ENCODE results near the gene GNAQ.

Gene GNAQ

DNA sequence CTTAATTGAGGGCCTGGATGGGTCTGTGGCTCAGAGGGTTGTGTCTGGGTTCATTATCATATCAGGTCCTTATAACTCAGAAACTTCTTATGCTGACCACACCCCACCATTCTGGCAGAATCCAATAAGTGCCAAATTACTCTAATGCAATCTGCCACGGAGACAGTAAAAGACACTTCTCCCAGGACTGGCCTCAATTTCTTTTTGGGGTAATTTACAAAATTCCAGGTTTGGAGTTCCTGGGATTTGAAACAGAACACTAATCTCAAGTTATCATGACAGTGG is 187.8 kb downstream of the GNAQ start:
- no peak for DNase-seq (ENCODE audit: low read depth)

DNA sequence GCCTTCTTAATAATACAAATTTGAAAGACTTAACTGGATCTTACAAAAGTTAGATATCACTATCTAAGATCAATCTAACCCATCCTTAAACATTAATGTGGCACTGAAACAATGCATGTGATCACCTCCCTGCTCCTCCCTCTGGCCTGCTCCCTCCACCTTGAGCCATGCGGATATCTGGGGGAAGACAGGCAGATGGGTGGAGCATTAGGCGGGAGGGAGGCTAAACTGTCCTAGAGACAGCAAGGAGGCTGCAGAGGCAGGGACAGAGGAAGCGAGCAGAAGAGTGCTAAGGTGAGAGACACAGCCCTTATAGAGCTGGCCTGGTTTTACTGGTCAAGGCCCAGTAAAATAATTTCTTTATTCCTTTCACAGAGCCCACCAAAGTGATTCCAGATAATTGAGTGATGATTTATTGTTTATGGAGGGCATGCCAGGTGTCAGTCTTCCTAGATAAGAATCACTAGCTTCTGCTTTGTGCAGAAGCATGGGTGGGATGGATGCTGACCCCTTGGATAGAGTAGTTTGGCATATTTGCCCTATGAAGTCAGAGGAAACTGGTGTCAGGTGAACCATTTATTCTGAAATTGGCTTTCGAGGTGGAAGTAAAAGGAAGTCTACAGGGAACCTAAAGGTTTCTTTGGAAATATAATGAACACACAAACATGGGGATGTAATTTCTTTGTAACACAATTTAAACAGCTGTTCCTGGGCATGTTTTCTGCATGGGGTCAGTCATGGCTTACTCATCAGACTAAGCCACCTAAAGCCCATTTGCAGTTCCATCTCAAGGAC is 188.3 kb downstream of the GNAQ start:
- DNase-seq (ENCODE audit: low read depth), result no peak

DNA sequence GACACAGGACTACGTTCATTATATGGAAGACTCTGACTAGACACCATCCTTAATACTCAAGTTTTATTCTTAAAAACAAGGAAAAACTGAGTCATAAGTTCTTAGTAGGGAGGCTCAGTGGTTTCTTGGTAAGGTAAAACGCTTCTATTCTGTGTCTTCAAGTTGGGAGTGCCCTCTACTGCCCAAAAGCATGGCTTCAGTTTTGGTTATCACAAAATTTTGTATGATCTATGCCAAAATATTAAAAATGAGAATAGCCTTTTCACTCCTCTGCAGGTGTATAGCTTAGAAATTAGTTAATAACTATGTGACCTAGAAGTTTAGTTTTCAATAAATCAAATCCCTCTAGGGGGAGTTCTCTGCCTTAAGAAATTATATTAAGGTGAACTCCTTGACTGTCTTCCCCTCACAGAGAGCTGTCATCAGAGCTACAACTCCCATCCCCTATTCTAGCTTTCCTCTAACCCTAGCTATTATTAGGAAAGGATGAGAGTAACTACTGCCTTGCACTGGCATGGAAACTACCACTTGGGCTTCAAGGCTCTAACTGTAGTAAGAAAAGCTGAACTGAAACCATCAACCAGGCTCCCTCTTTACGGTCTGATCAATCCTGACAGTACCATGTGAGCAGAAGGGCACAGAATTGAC is 189.7 kb downstream of the GNAQ start:
- no peak for DNase-seq (ENCODE audit: low read depth)

DNA sequence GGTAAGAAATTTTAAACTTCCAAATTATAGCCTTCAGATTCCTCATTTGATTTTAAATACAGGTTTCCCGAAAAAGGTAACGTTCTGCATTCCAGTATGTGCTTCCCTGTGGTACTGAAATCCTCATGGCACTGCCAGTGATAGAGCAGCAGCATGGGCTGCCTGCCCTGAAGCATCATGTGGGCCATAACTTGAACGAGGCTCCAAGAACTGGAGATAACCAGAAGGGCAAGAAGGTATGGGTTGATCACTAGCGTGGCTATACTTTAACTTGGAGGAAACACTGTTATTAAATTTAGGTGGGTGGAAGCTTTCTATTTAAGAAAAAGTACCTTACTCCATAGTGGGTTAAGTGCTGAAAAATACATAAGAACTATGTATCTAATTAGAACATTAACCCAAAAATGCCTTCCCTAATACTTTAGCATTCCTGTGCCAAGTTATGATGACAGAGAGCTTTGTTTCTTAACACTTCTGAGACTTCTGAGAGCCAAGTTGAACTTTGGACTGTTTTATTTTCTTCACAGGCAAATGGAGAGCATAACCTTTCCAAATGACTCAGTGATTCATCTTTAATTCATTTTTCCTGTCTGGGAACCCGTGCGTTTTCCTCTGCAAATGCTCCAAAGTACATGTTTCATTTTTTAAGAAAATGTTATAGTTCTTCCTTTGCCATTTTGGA is 192.0 kb downstream of the GNAQ start:
- peak; percentile 46 for DNase-seq (ENCODE audit: low read depth)

DNA sequence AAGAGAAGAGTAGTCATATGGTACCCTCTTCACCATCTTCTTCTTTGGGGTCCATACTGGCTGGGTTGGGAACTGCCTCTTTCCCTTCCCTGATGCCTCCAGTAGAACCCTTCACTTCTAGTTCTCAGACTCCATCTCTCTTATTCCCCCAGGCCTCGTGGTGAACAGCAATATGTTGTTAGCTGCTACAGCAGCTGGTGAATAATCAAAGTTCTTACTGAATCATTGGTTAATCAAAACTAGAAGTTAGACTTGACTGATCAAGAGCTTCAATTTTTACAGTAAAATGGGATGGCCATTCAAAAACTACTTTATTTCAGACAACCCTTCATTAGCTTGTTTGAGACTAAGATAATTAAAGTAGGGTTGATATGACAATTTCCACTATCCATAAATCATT is 192.6 kb downstream of the GNAQ start:
- DNase-seq (ENCODE audit: low read depth), result no peak

DNA sequence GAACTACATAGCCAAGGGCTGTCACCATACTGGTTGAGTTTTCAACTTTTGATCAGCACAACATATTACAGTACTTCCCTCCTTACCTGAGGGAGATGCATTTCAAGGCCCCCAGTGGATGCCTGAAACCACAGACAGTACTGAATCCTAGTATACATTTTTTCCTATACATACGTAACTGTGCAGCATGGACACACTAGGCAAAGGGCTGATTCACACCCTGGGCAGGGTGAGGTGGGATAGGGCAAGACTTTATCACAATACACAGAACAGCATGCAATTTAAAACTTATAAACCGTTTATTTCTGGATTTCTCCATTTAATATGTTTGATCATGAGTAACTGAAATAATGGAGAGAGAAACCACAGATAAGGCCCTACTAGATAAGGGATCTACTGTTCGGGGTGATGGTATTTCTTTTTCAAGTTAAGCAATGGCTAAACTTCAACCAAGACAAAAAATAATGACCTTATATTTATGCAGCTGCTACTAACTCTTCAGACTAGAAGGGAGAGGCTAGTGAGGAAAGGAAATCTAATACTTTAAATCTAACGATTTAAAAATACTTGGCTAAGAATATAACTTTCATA is 196.6 kb downstream of the GNAQ start:
- no peak for DNase-seq (ENCODE audit: low read depth)

DNA sequence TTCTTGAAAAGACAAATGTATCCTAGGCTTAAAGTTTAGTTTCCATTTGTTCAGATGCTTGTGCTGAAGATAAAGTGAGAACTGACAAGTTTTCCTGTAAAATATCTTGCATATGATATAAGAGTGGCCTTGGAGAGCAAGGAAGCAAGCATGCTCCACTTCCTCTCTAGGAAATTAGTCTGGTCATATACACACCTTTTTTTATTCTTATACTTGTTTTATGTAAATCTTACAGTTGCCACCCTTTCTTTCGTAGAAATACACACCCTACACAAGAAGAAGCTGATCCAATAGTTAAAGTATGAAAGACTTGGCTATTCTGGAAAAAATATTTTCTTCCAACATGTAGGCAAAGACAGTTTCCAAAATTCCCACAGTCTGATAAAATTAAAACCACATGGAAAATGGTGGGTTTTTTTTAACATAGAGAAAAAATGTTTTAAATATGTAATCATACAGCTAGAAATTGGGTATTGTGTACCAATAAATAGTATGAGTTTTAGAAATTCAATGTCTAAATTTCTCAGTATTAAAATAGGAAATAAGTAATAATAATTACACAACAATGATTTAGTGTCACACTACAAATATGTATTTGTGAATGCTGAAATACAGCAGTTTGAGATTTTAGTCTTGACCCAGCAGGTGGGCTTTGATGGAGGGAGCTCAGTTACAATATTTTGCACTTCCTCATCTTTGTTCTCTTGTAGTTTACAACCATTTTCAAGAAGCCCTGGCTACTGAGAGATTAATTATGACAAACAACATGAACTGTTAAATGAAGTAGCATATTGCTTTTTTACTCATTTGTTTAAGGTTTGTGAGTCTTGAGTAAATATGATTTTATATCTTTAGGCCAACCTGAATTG is 197.8 kb downstream of the GNAQ start:
- no peak for DNase-seq (ENCODE audit: low read depth)

DNA sequence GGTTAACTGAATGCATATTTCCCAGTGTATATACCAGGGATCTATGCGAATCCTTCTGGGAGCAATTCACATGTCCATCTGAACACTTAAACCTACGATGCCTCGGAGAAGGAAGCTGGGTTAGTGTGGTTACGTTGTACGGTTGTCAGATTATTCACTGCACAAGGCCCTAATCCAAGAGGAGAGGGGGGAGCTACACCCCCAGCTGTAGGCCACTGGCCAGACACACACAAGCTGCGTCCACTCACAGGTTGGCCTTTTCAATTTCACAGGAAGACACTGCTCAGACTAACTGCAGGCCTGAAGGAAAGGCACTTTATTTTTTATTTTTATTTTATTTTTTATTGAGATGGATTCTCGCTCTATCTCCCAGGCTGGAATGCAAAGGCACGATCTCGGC is 199.0 kb downstream of the GNAQ start:
- no peak for DNase-seq (ENCODE audit: low read depth)

DNA sequence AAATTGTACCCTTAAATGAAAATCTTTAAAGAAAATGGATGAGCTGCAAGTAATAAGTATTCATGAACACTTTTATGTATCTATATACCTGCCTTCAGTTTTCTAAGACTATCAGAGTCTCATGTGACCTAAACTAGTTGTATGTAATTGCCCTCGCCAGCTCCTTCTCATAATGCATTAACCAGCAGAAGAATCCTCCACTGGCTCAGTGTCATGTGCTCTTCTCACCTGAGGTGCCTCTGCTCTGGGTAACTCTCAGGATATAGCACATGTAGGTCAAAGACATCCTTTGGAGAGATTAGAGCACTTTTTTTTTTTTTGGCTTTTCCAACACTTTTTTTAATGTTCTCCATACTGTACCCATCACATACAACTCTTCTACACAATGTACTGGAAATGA is 199.8 kb downstream of the GNAQ start:
- no peak for DNase-seq (ENCODE audit: low read depth)

DNA sequence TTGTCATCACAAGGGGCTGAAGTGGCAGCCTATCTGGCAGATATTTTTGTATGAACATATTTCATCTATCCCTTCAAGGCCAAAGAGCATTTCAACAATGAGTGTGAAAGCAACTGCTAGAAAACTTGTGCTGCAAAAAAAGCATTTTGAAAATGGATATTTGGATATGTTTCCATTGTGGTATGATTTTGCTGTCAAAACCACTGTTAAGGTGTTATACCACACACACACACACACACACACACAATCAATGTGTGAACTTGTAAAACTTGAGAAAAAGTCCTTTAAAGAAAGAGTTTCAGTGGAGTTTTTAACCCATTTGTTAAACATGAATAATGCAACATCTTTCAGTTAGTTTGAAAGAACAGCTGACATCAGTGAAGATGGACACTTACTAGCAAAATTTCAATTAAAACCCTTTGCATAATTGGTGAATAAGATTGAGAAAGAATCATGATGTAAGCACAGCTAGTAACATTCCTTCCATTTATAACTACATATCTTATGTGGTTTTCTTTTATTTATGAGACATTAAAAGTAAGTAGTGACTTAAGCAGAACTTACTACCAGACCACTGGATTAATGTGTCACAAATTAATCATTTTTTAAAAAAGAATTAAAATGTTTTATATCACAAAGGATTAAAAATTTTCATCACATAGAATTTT is 200.9 kb downstream of the GNAQ start:
- DNase-seq (ENCODE audit: low read depth), result no peak

DNA sequence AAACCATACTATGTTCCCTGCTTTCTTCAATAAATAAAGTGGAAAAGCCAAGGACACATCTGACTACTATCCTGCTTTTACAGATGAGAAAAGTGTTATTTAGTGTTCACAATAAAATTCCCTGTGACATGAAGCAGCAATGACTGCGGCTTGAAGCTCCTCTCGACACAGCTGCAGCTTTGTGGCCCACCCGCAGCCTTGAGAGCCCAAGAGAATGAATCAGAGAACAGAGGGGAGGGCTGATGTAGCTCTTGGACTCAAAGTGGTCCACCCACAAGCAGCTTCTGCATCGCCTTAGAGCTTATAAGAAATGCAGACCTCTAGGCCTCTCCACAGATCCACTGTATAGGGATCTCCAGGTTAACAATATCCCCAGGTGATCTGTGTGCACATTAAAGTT is 202.2 kb downstream of the GNAQ start:
- no peak for DNase-seq (ENCODE audit: low read depth)

DNA sequence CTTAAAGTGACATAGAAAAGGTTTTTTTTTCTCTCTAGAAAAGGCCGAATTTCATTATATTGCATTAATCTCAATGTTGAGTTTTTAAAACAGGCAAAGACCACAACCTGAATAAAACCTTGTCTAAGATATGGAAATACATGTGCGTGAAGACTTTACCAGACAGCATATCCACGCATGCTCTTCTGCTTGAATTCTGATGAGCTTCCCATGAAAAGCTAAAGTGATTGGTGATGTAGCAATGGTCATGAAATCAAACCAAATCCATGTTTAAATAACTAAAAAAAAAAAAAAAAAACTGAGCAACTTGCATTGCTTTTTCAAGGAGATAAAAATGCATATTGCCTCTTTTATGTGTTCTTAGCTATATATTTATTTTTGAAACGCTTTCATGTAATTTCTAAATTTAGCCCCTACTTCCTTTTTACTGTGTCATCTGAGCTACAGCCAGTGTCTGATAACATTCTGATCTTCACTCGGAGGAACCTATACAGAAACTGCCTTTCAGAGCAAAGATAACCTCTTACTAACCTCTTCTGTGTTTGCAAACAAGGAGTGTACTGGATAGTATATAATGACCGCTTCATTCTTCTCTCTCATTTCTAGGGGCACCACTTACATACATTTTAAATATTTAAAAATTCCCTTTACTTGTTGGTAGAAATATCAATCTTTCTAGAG is 204.4 kb downstream of the GNAQ start:
- no peak for DNase-seq (ENCODE audit: low read depth)

DNA sequence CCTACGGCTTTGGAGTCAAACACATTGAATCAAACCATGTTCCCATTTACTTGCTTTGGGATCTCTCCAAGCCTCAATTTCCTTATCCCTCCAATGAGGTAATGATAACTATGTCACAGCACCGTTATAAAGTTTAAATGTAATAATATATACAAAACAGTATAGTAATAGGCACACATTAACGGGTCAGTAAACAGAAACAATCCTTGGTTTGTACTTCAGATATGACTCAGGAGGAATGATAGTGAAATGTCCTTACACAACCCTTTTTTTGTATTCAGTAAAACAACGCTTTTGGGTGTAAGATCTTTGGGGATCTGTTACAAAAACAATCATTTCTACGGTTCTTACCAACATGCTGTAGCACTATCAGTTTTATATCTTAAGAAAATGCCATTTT is 205.0 kb downstream of the GNAQ start:
- no peak for DNase-seq (ENCODE audit: low read depth)

DNA sequence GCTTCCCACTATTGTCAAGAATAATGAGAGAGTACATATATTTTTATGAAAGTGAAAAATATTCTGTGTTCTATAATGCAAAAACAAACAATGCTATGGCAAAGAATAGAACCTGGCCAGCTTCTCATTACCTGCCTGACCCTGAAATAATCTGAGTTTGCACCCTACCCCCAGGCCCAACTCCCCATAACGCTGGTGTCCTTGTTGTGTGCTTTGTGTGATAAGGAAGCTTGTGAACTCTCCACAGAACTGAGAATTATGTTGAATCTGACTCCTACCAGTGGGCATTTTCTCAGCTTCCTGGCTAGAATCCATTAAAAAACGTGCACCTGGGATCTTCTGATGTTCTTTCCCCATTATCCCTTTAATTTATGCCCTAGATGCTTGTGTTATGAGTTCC is 205.5 kb downstream of the GNAQ start:
- no peak for DNase-seq (ENCODE audit: low read depth)

DNA sequence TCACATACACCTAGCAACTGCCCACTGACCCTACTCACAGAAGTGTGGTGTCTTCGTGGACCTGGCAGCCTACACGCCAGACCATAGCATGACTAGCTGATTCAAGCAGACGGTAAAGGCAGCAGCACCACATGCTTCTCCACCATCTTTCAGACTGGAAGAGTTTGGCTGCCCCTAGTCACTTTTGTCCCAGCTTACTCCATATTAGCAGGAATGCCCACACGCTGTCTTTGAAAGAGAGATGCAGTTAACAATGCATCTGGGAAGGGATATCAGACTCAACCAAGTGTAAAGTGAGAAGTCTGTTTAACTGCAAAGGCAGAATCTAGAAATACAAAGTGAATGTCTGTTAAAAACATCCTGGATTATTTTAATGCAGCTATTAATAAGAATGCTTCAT is 206.2 kb downstream of the GNAQ start:
- DNase-seq (ENCODE audit: low read depth), result no peak

DNA sequence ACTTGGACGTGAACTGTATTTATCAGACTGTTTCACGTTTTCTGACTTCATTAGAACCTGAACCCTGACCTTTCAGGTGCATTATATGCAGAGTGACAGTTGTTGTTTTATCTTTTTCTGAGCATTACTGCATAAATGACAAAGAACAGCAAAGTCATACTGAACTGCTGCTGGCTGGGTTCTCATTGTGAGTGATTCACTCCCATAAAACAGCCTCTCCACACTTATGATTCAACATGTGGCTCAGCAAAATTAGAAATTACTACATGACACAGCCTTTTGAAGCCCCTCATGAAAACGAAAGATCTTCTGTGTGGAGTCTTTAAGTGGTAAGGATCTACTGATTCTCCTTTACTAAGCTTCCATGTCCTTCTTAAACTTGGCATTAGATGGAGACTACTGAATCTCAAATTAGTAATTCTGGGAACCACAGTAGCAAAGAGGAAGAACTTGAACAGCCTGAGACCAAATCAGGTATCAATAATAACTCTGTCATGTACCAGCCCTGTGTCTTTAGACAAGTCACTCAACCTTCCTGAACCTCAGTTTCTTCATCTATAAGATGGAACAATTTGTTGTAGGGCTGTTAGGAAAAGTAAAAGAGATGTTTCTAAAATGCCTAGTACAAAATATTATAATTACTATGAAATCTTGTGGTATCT is 211.2 kb downstream of the GNAQ start:
- DNase-seq (ENCODE audit: low read depth), result no peak

DNA sequence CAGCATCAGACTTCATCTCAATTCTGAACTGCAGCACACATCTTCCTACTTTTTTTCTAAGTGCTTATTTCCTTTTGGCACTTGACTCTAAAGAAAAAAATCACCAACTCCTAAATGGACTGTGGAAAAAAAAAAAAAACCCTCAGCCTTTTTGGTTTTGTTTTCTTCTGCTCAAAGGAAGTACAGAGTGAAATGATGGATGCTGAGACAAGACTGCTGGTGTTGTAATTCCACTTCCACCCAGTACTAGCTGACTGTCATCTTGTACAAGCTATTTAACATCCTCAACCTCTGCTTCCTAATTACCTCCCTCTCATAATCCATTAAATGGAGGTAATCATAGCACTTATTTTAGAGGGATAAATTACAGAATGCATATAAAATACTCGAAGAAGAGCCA is 212.0 kb downstream of the GNAQ start:
- no peak for DNase-seq (ENCODE audit: low read depth)

DNA sequence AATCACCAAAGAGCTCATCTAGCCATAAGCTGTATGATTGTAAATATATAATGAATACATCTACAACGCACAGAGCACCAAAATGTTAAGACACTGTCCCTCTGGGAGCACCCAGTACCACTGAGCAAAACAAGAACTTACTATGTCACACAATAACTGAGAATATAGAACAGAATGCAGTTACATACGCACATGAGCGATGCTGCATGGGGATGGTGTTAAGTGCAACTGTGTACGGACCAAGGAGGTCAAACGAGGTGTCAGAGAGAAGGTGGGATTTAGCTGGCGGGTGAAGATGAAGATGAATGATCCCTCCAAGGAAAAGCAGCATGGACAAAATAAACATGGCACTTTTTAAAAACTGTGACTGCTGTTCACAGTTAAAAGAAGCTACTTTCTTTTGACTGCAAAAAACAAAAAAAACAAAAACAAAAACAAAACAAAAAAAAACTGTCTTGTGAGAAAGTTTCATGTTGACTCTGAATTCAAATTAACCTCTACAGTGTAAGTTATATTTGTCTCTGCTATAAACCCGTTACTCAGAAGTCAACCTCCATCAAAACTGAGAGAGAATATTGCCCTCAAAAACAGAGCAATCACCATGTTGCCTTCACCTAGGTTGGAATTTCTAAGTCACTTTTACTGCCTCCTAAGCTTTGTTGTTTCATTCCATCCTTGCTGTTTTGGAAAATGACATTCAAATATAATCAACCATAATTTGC is 213.9 kb downstream of the GNAQ start:
- no peak for DNase-seq (ENCODE audit: low read depth)

DNA sequence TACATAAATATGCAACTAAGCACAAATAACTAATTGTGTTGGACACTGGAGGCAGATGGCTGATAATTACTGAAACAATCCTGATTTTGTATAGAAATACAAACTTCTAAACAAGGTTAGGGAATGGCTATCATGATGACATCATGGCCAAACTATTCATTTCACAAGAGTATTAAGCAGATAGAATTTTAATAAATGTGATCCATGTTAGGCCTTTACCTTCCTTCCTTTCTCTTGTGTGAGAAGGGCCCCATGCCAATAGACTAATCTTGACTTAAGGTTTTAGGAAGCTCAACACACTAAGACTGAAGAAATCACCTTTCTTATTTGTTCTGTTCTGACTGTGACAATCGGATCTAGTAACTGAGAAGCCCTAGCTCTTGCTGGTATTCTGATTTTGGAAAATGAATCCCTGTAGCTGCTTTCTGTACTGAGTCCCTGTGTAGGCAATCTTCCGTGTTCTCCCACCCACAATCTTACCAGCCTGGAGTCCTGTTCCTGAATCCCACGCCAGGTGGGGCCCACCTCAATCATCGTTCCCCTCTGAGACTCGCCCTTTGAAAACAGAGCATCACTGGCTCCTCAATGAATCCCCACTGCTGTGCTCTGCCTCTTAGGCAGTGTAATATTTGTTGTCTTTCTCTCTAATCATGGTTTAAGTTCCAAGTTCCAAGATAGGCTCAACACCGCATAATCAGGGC is 214.8 kb downstream of the GNAQ start:
- DNase-seq (ENCODE audit: low read depth), result no peak

All from fibroblast of the conjunctiva (primary cell).